ENCODE data around the gene C19orf67. TPM values are rescaled to one million over a fixed set of nuclear protein-coding genes. Genes with fewer than 3 reads are reported as not detected.

Gene C19orf67
- total RNA-seq, 1 donor from 2014 or later, result not detected

DNA sequence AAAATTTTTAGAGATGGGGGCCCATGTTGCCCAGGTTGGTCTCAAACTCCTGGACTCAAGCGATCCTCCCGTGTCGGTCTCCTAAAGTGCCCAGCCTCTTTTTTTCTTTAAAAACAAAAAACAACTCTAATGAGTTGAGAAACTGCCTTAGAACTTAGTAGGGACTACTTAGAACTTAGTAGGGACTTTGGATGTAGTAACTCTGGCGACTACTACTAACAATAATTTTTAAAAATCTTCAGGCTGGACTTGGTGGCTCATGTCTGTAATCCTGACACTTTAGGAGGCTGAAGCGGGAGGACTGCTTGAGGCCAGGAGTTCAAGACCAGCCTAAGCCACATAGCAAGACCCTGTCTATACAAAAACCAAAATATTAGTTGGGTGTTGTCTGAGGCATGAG is 515 bp upstream of the C19orf67 start:
- H3K36me3 ChIP-seq (ENCODE audit: insufficient read depth, low read length), result peaks cover 6% of the 10 kb centered on the region
- TF ChIP-seq, protein P1, sequence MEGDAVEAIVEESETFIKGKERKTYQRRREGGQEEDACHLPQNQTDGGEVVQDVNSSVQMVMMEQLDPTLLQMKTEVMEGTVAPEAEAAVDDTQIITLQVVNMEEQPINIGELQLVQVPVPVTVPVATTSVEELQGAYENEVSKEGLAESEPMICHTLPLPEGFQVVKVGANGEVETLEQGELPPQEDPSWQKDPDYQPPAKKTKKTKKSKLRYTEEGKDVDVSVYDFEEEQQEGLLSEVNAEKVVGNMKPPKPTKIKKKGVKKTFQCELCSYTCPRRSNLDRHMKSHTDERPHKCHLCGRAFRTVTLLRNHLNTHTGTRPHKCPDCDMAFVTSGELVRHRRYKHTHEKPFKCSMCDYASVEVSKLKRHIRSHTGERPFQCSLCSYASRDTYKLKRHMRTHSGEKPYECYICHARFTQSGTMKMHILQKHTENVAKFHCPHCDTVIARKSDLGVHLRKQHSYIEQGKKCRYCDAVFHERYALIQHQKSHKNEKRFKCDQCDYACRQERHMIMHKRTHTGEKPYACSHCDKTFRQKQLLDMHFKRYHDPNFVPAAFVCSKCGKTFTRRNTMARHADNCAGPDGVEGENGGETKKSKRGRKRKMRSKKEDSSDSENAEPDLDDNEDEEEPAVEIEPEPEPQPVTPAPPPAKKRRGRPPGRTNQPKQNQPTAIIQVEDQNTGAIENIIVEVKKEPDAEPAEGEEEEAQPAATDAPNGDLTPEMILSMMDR (IDR thresholded peaks at IDR 0.05; ENCODE audit: insufficient read depth, low read depth, low read length), result no peak
- no peak for TF ChIP-seq EZH2 (IDR thresholded peaks at IDR 0.05; ENCODE audit: insufficient read depth, low read length)
- H3K9ac ChIP-seq (ENCODE audit: low read length), result no peak overlapping the region
- no peak for FAIRE-seq
- Mint-ChIP-seq H3K36me3 (ENCODE audit: low read depth, unreplicated experiment) (peaks cover 9% of the 10 kb centered on the region), H3K27me3 (ENCODE audit: low read depth, unreplicated experiment) (no peaks in the 10 kb centered on the region), H3K9me3 (ENCODE audit: unreplicated experiment) (no peaks in the 10 kb centered on the region), H3K27ac (ENCODE audit: unreplicated experiment) (no peak overlapping the region), H3K4me1 (ENCODE audit: low read depth, unreplicated experiment) (peaks cover 1% of the 10 kb centered on the region), H3K4me3 (ENCODE audit: unreplicated experiment) (no peak overlapping the region)
- no peaks in the 10 kb centered on the region for H3K27me3 ChIP-seq (ENCODE audit: insufficient read depth, low read length)
- no peak overlapping the region for H3K4me3 ChIP-seq (ENCODE audit: insufficient read depth, low read depth, low read length)
- H3K4me1 ChIP-seq (ENCODE audit: insufficient read depth, low read length), result peaks cover 11% of the 10 kb centered on the region
- H3K4me2 ChIP-seq (ENCODE audit: low read length), result no peak overlapping the region
- no peaks in the 10 kb centered on the region for H3K79me2 ChIP-seq (ENCODE audit: insufficient read depth, low read length)
- no peak overlapping the region for H2AFZ ChIP-seq (ENCODE audit: low read depth, low read length)
- no peak for DNase-seq (ENCODE audit: low read depth)
- peaks cover 11% of the 10 kb centered on the region for H4K20me1 ChIP-seq (ENCODE audit: insufficient read depth, low read length)
- no peaks in the 10 kb centered on the region for H3K9me3 ChIP-seq (ENCODE audit: insufficient read depth, low read depth, low read length)
- no peak overlapping the region for H3K27ac ChIP-seq (ENCODE audit: low read depth, low read length)

DNA sequence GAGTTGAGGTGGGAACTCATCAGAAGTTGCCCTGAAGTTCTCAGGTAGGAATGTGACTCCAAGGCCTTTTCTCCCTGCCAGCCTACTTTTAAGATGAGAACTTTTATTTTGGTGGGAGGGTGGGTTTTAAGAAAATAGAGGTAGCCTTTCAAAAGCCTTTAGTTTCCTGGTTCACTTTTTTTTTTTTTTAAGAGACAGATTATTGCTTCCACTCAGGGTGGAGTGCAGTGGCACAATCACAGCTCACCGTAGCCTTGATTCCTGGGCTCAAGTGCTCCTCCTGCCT is 3.0 kb downstream of the C19orf67 start:
- Mint-ChIP-seq H3K36me3 (ENCODE audit: low read depth, unreplicated experiment) (peaks cover 4% of the 10 kb centered on the region), H3K4me3 (ENCODE audit: unreplicated experiment) (peak overlapping the region; percentile 93), H3K27me3 (ENCODE audit: low read depth, unreplicated experiment) (no peaks in the 10 kb centered on the region), H3K4me1 (ENCODE audit: low read depth, unreplicated experiment) (no peaks in the 10 kb centered on the region), H3K27ac (ENCODE audit: unreplicated experiment) (no peak overlapping the region), H3K9me3 (ENCODE audit: unreplicated experiment) (no peaks in the 10 kb centered on the region)
- Histone ChIP-seq H3K4me1 (ENCODE audit: insufficient read depth, low read length) (peaks cover 6% of the 10 kb centered on the region), H3K9me3 (ENCODE audit: insufficient read depth, low read depth, low read length) (no peaks in the 10 kb centered on the region), H3K79me2 (ENCODE audit: insufficient read depth, low read length) (no peaks in the 10 kb centered on the region), H3K27me3 (ENCODE audit: insufficient read depth, low read length) (no peaks in the 10 kb centered on the region), H2AFZ (ENCODE audit: low read depth, low read length) (no peak overlapping the region), H3K27ac (ENCODE audit: low read depth, low read length) (no peak overlapping the region), H4K20me1 (ENCODE audit: insufficient read depth, low read length) (no peaks in the 10 kb centered on the region), H3K4me3 (ENCODE audit: insufficient read depth, low read depth, low read length) (no peak overlapping the region), H3K9ac (ENCODE audit: low read length) (no peak overlapping the region), H3K36me3 (ENCODE audit: insufficient read depth, low read length) (no peaks in the 10 kb centered on the region), H3K4me2 (ENCODE audit: low read length) (peak overlapping the region; percentile 96)
- FAIRE-seq (no peak), DNase-seq (ENCODE audit: low read depth) (no peak)
- no peak for TF ChIP-seq EZH2 (IDR thresholded peaks at IDR 0.05; ENCODE audit: insufficient read depth, low read length)
- TF ChIP-seq, protein P1 (IDR thresholded peaks at IDR 0.05; ENCODE audit: insufficient read depth, low read depth, low read length), result no peak

DNA sequence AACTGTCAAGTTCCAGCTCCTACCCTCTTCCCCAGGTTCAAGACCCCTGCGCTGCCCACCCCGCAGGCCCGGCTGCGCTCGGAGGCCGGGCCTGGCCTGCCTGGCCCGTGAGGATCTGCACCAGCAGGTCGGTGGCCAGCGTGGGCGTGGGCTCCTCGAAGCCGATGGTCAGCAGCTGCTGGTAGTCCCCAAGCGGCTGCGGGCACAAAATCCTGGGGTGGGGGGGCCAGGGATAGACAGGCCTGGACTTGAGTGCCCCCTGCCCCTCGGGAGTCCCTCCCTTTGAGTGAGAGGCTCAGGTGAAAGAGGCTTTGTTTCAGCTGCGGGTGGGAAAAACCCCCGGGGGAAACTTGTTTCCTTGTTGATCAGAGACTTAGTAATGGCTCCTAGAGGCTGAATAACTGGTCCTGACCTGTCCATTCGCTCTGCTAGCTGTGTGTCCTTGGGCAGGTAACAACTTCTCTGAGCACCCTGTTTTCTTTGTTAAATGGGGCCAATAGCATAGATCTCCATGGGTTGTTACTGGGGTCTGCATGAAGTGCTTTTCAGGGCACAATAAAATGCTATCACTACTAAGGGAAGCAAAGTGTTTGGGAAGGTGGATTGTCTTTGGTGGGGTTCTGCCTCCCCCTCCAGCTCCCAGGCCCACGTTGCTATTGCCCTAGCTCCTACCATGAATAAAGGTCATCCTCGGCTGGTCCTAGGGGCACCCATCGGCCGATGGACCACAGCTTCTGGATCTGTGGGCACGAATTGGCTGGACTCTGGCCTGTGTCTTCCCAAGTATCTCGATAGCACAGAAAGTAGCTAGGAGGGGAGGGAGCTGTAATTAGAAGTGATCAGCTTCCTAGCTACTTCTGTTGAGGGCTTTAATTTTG is 3.5 kb downstream of the C19orf67 start:
- peaks cover 6% of the 10 kb centered on the region for H3K4me1 ChIP-seq (ENCODE audit: insufficient read depth, low read length)
- Mint-ChIP-seq H3K4me3 (ENCODE audit: unreplicated experiment) (peak overlapping the region; percentile 93), H3K27ac (ENCODE audit: unreplicated experiment) (peak overlapping the region; percentile 75), H3K4me1 (ENCODE audit: low read depth, unreplicated experiment) (no peaks in the 10 kb centered on the region), H3K9me3 (ENCODE audit: unreplicated experiment) (no peaks in the 10 kb centered on the region), H3K36me3 (ENCODE audit: low read depth, unreplicated experiment) (peaks cover 8% of the 10 kb centered on the region), H3K27me3 (ENCODE audit: low read depth, unreplicated experiment) (no peaks in the 10 kb centered on the region)
- no peak for FAIRE-seq
- H3K4me3 ChIP-seq (ENCODE audit: insufficient read depth, low read depth, low read length), result peak overlapping the region; percentile 76
- no peaks in the 10 kb centered on the region for H3K36me3 ChIP-seq (ENCODE audit: insufficient read depth, low read length)
- peak overlapping the region; percentile 84 for H3K9ac ChIP-seq (ENCODE audit: low read length)
- no peaks in the 10 kb centered on the region for H3K9me3 ChIP-seq (ENCODE audit: insufficient read depth, low read depth, low read length)
- no peaks in the 10 kb centered on the region for H3K27me3 ChIP-seq (ENCODE audit: insufficient read depth, low read length)
- peak overlapping the region; percentile 83 for H2AFZ ChIP-seq (ENCODE audit: low read depth, low read length)
- no peaks in the 10 kb centered on the region for H4K20me1 ChIP-seq (ENCODE audit: insufficient read depth, low read length)
- H3K4me2 ChIP-seq (ENCODE audit: low read length), result peak overlapping the region; percentile 96
- peak; percentile 31 for DNase-seq (ENCODE audit: low read depth)
- TF ChIP-seq, protein P1 (IDR thresholded peaks at IDR 0.05; ENCODE audit: insufficient read depth, low read depth, low read length), result no peak
- no peak for TF ChIP-seq EZH2 (IDR thresholded peaks at IDR 0.05; ENCODE audit: insufficient read depth, low read length)
- H3K79me2 ChIP-seq (ENCODE audit: insufficient read depth, low read length), result no peaks in the 10 kb centered on the region
- peak overlapping the region; percentile 44 for H3K27ac ChIP-seq (ENCODE audit: low read depth, low read length)
